SK-N-SH treated with all-trans-retinoic acid at 6 μM for 48 hours (cell line): Measurements from ENCODE around the gene DNAH3.

Experiments
- ATAC-seq: fragments of 200-7000 bp; cut with Tn5 transposase; 3 replicates; pipeline ENCODE4 v1.9.1; 2020; ENCODE audit warnings: mild to moderate bottlenecking, moderate library complexity
- ARNTL ChIP-seq: fragments of 450-650 bp; formaldehyde crosslinking; IDR thresholded peaks from 2 replicates; pipeline ENCODE4 v1.5.0; 2020; ENCODE audit warnings: low read depth, mild to moderate bottlenecking, moderate library complexity, borderline replicate concordance
- BACH2 ChIP-seq: fragments of 250-450 bp; sonication (Bioruptor Pico); IDR thresholded peaks from 2 replicates; pipeline ENCODE4 v1.9.0; 2021; ENCODE audit warnings: mild to moderate bottlenecking, borderline replicate concordance
- CSDC2 ChIP-seq: fragments of 250-450 bp; sonication (Bioruptor Pico); IDR thresholded peaks from 2 replicates; pipeline ENCODE4 v1.5.0; 2020; ENCODE audit warnings: mild to moderate bottlenecking, moderate library complexity
- CSRNP3 ChIP-seq: fragments of 250-450 bp; sonication (Bioruptor Pico); IDR thresholded peaks from 2 replicates; pipeline ENCODE4 v1.5.1; 2021; ENCODE audit warnings: mild to moderate bottlenecking, moderate library complexity
- ESRRG ChIP-seq: fragments of 250-450 bp; sonication (Bioruptor Pico); IDR thresholded peaks from 2 replicates; pipeline ENCODE4 v1.6.1; 2021; ENCODE audit warnings: mild to moderate bottlenecking
- GLIS3 ChIP-seq: fragments of 250-450 bp; sonication (Bioruptor Pico); IDR thresholded peaks from 2 replicates; pipeline ENCODE4 v1.5.0; 2020; ENCODE audit warnings: mild to moderate bottlenecking, moderate library complexity
- OSR1 ChIP-seq: fragments of 250-450 bp; sonication (Bioruptor Pico); IDR thresholded peaks from 2 replicates; pipeline ENCODE4 v1.8.0; 2022; ENCODE audit warnings: moderate library complexity, mild to moderate bottlenecking, inconsistent platforms
- PATZ1 ChIP-seq: fragments of 250-450 bp; sonication (Bioruptor Pico); IDR thresholded peaks from 2 replicates; pipeline ENCODE4 v1.8.0; 2020; ENCODE audit warnings: mild to moderate bottlenecking, moderate library complexity, borderline replicate concordance
- POU6F1 ChIP-seq: fragments of 250-450 bp; sonication (Bioruptor Pico); IDR thresholded peaks from 2 replicates; pipeline ENCODE4 v1.8.0; 2021; ENCODE audit warnings: low read depth, mild to moderate bottlenecking, moderate library complexity, borderline replicate concordance
- PPARA ChIP-seq: fragments of 250-450 bp; sonication (Bioruptor Pico); IDR thresholded peaks from 2 replicates; pipeline ENCODE4 v1.5.0; 2020; ENCODE audit warnings: mild to moderate bottlenecking, borderline replicate concordance
- RARB ChIP-seq: fragments of 250-450 bp; sonication (Bioruptor Pico); IDR thresholded peaks from 2 replicates; pipeline ENCODE4 v1.8.0; 2021; ENCODE audit warnings: mild to moderate bottlenecking, moderate library complexity
- SNAI2 ChIP-seq: fragments of 250-450 bp; sonication (Bioruptor Pico); IDR thresholded peaks from 2 replicates; pipeline ENCODE4 v1.5.0; 2020; ENCODE audit warnings: mild to moderate bottlenecking, moderate library complexity
- TCF4 ChIP-seq: fragments of 250-450 bp; sonication (Bioruptor Pico); IDR thresholded peaks from 2 replicates; pipeline ENCODE4 v1.8.0; 2021; ENCODE audit warnings: mild to moderate bottlenecking, moderate library complexity, borderline replicate concordance
- TOX ChIP-seq: fragments of 250-450 bp; sonication (Bioruptor Pico); IDR thresholded peaks from 2 replicates; pipeline ENCODE4 v1.8.0; 2021; ENCODE audit warnings: mild to moderate bottlenecking, moderate library complexity, borderline replicate concordance
- TSHZ2 ChIP-seq: fragments of 250-450 bp; sonication (Bioruptor Pico); IDR thresholded peaks from 2 replicates; pipeline ENCODE4 v1.5.0; 2020; ENCODE audit warnings: mild to moderate bottlenecking, moderate library complexity
- ZC3H10 ChIP-seq: fragments of 250-450 bp; sonication (Bioruptor Pico); IDR thresholded peaks from 2 replicates; pipeline ENCODE4 v1.5.1; 2021; ENCODE audit warnings: mild to moderate bottlenecking, moderate library complexity
- ZFP3 ChIP-seq: fragments of 250-450 bp; sonication (Bioruptor Pico); IDR thresholded peaks from 2 replicates; pipeline ENCODE4 v1.5.0; 2020; ENCODE audit warnings: mild to moderate bottlenecking, moderate library complexity
- ZFP30 ChIP-seq: fragments of 450-650 bp; formaldehyde crosslinking; IDR thresholded peaks from 2 replicates; pipeline ENCODE4 v1.5.0; 2022; ENCODE audit warnings: mild to moderate bottlenecking, moderate library complexity
- ZNF565 ChIP-seq: fragments of 450-650 bp; formaldehyde crosslinking; conservative IDR thresholded peaks from 2 replicates; pipeline ENCODE4 v1.5.0; 2020; ENCODE audit warnings: low read depth, mild to moderate bottlenecking, moderate library complexity
- ZNF70 ChIP-seq: fragments of 450-650 bp; formaldehyde crosslinking; IDR thresholded peaks from 2 replicates; pipeline ENCODE4 v1.5.0; 2020; ENCODE audit warnings: mild to moderate bottlenecking, moderate library complexity
- ZNF8 ChIP-seq: fragments of 450-650 bp; formaldehyde crosslinking; IDR thresholded peaks from 2 replicates; pipeline ENCODE4 v1.5.0; 2020; ENCODE audit warnings: mild to moderate bottlenecking, moderate library complexity

Gene DNAH3

GRCh38 chr16:21088646-21089538, 61.8 kb downstream of the DNAH3 start:
- ATAC-seq: no peak
- TF ChIP-seq ARNTL: no peak
- TF ChIP-seq TOX: no peak
- TF ChIP-seq RARB (CRISPR knock-in tag): no peak
- TF ChIP-seq ZNF8 (CRISPR knock-in tag): no peak
- TF ChIP-seq SNAI2 (CRISPR knock-in tag): no peak
- TF ChIP-seq CSRNP3 (CRISPR knock-in tag): no peak
- no peak for TF ChIP-seq TSHZ2
- TF ChIP-seq TCF4 (CRISPR knock-in tag): no peak
- no peak for TF ChIP-seq GLIS3 (CRISPR knock-in tag)

GRCh38 chr16:21088143-21088542, 62.5 kb downstream of the DNAH3 start:
- no peak for ATAC-seq
- TF ChIP-seq ARNTL (no peak), ZNF8 (CRISPR knock-in tag) (no peak), ZC3H10 (CRISPR knock-in tag) (no peak), GLIS3 (CRISPR knock-in tag) (no peak), RARB (CRISPR knock-in tag) (no peak), POU6F1 (CRISPR knock-in tag) (no peak), ZFP30 (CRISPR knock-in tag) (no peak), TOX (no peak), ESRRG (CRISPR knock-in tag) (no peak), ZFP3 (no peak), PATZ1 (CRISPR knock-in tag) (no peak), CSRNP3 (CRISPR knock-in tag) (no peak), ZNF70 (CRISPR knock-in tag) (no peak), CSDC2 (no peak), TCF4 (CRISPR knock-in tag) (no peak), SNAI2 (CRISPR knock-in tag) (no peak), BACH2 (no peak), ZNF565 (CRISPR knock-in tag) (no peak), PPARA (CRISPR knock-in tag) (no peak), OSR1 (CRISPR knock-in tag) (no peak)
